GM19438 (cell line): ENCODE measurements around the gene NEK5.
"Not testable (repeated sequence)": the region's sequence is repeated elsewhere in the genome, so short reads cannot be mapped to it uniquely, and the experiment has no call there.

Experiments used
- ATAC-seq: cut with Tn5 transposase; IDR thresholded peaks from one replicate; pipeline ENCODE4 v1.9.1; 2021; ENCODE audit warnings: low read depth; ENCODE audit not compliant: unreplicated experiment

The NEK5 gene, protein sequence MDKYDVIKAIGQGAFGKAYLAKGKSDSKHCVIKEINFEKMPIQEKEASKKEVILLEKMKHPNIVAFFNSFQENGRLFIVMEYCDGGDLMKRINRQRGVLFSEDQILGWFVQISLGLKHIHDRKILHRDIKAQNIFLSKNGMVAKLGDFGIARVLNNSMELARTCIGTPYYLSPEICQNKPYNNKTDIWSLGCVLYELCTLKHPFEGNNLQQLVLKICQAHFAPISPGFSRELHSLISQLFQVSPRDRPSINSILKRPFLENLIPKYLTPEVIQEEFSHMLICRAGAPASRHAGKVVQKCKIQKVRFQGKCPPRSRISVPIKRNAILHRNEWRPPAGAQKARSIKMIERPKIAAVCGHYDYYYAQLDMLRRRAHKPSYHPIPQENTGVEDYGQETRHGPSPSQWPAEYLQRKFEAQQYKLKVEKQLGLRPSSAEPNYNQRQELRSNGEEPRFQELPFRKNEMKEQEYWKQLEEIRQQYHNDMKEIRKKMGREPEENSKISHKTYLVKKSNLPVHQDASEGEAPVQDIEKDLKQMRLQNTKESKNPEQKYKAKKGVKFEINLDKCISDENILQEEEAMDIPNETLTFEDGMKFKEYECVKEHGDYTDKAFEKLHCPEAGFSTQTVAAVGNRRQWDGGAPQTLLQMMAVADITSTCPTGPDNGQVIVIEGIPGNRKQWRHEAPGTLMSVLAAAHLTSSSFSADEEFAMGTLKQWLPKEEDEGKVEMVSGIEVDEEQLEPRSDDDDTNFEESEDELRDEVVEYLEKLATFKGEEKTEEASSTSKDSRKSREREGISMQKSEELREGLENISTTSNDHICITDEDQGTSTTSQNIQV

DNA sequence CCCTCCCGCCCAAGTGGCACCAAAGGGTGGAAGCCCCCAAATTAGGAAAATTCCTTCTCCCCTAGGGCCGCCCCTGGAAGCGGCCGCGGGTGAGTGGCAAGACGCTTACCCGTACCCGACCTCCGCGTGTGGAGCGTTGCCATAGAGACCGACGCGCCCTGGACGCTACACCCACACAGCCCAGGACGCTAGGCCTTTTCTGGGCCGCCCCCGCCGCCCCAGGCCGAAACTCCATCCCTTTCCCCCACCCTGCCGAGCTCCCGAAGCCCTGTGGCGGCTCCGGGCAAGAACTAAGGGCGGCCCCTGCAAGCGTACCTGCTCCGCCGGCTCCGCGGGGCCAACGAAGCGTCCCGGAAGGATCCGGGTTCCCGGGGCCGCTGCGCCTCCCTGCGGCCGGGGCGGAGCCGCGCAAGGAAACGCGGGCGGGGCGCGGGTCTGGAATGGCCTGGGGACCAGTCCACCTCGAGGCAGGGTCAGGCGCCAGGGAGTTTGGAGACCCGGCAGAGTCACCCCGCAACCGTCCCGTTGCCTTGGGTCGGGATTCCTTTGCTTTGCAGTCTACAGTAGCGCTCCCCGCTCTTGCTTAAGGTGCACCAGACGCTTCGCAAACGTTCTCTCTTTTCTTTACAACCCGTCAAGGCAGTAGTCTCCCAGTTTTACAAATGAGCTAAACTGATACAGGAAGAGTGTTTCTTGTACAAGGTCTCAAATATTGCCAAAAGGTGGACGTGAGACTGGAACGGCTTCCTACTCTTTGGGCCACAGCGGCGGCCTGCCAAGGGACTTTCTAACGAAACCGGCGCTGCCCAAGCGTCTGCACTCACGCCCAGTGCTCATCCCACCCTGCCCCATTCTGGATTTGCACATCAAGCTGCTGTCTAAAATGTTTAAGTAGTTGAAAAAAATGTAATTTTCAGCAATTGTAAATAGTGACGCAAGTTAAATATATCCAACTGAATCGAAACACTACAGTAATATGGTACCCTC is at the start of gene NEK5:
TSS of gene NEK5 (minus strand) at position 360 of the 987 bp plus-strand sequence. CDS start 1,591 bp downstream, outside the sequence.
- ATAC-seq: peak; percentile 76

DNA sequence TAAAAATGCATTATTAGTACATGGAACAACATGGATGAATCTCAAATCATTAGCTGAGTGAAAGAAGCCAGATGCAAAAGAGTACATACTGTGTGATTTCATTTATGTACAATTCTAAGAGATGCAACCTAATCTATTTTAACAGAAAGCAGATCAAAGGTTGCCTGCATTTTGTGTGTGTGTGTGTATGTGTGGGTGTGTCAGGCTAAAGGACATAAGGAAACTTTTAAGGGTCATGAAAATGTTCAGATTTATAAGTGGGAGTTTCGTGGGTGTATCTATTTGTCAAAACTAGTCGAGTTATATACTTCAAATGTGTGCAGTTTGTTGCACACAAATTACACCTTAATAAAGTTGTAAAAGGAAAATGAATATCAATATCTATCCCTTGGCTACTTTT is 48.4 kb upstream of the NEK5 start:
- ATAC-seq: no peak

DNA sequence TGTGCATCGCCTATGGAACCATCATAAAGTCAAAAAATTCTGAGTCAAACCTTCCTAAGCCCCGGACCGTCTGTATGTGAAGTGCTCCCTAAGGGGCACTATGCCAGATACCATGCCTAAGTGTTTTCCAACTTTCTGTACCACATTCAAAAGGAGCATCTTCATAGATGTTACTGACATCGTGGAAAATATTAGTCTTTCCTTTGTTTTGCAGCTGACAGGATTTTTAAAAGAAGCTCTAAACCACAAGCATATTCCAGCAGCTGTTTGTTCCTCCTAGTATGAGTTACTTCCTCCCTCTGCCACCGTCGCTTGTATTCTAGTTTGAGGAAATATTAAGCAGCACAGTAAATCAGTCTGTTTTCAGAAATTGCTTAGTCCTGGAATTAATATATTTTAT is 45.1 kb upstream of the NEK5 start:
- ATAC-seq: not testable (repeated sequence)

DNA sequence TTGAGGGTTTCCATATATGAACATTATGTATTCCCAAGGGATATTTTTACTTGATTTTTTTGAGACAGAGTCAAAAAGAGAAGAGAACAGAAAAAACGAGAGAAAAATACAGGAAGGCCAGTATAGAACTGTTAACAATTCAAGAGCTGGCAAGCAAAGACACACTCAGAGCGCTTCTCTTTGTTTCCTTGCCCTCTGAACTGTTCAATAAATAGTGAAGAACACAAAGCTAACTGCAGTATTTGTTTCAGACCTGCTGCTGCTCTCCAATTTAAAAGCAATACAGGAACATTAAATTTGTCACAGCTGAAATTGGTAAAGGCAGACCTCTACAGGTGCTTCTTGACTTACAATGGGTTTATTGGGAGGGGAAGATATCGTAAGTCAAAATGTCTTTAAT is 44.5 kb upstream of the NEK5 start:
- no peak for ATAC-seq

DNA sequence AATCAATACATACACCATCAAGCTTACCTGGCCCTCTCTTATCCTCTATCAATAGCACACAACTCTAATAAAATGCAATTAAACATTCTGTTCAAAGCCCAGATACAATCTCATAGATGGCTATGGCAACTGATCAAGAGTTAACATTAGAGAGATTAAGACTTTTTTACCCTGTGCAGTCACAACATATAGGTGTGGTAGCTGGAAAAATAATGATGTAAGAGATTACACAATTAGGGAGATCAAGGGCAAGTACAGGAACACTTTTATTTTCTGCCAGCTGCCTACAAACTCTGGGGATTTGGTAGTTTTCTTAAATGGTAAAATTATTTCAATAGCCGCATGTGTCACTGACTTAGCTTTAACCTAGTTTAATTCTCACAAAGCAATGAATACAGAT is 42.8 kb upstream of the NEK5 start:
- ATAC-seq: not testable (repeated sequence)

DNA sequence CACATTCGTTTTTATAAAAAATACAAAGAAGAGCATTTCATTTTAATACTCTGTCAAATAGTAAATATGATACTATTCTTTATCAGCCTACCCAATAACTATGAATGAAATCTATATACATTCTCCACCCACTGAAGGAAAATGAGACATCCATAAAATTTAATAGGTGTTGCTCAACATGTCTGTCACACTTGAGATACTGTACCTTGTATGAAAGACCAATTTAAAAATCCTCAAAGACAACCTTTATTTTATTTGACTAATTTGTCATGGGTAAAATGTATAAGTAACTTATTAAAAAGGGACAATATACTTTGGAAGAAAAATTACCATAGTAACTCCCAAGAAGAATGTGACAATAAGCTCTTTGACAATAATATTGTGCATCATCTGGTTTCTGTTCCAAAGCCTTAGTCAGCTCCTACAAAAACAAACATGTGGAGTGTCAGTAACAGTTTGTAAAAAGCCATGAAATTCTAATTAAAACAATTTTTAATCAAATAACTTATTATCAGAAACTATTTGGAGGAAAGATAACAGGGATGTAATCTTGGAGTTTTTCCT is 42.0 kb upstream of the NEK5 start:
- not testable (repeated sequence) for ATAC-seq

DNA sequence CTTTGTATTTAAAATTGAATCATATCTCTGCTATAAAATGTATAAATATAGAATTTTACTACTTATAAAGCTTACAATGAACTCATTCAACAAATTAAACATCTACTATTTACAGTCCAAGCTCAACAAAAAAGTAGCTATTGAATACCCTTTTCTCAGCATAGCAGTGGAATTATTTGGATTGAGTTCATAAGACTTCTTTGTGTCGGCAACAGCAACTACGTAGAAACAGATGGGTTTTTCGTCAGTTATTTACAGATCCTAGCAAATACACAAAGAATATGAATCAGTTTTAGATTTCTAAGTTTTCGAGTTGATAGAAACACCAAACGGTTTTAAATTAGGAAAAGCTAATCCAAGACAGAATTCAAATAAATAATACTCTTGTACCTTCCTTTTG is 41.0 kb upstream of the NEK5 start:
- no peak for ATAC-seq

DNA sequence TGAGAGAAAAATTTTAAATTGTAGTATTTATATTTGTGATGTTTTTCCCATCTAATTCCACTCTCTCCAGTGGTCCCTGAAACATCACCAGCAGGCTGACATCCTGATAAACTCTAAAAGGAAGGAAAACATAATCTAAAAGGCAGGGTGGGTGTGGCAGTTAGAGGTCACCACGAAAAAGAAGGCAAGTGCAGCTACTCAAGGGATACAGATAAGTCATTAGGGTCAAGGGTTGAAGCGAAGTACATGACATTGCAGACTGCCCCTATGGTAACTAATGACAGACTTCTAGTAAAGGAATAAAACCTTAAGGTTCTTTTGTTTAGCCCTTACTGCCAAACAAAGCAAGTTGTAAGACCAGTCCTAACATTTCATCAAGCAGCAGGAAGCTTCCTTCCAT is 36.5 kb upstream of the NEK5 start:
- ATAC-seq: no peak

DNA sequence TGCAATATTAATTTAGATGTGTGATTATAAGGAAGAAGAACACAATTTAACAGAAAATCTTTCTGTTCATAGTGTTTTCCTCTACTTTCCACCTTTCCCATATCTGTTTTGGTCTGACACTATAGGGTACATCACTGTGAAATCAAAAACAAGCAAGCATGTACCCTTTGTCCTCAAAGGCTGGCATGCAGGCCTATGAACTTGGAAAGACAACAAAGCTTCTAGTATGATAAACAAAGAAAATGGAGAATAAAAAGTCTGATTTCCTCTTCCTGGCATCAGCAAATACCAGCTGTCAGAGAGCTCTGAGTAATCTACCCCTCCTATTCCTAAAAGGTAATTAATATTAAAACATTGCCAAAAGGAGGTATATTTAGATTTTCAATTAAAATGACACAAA is 36.1 kb upstream of the NEK5 start:
- no peak for ATAC-seq

DNA sequence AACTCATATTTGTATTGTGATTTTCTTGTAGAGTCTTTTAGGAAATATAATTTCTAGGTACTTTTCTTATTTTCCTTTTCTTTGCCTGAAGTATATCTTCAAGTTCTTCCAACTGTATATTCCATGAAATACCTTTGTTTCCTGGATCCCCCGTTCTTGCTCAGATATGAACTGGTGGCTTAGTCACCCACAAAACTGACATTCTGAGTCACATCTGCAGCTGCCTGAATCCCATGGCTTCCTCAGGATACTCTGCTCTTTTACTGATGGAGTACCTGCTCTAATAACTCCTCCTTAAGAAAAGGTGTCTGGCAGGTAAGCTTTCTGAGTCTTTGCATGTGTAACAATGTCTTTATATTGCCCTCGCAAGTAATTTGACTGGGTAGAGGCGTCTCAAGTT is 35.0 kb upstream of the NEK5 start:
- ATAC-seq: not testable (repeated sequence)

DNA sequence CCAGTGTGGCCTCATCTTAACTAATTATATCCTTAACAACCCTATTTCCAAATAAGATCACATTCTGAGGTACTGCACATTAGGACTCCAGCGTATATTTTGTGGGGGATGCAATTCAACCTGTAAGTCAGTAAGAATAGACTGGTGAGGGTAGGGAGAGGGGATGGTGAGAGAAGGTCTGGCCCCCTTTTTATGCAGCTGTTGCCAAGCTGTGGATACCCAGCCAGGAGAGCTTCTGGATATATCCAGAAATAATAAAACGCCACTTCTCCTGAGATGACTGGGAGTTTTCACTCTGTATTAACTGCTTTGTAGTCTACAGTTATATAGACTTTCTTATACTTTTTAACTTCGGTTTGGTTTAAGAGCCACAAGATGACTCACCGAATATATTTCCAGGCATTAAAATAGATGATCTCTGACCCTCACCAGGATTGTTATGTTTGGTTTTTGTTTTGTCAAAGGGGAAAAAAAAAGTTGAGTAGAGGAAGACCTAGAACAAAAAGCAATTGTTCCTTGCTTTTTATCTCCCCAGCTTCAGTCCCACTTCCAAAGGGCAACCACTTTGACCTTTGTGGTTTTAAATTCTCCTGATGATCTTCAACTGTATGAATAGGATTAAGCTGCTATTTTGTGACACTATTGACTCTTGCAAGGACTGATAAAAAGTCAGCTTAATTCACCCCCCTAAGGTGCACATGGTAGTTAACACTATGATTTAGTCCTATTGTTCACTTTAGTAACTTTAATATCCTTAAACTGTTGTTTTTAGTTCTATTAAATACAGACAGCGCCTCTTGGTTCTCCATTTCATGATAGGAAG is 33.6 kb upstream of the NEK5 start:
- ATAC-seq: no peak

DNA sequence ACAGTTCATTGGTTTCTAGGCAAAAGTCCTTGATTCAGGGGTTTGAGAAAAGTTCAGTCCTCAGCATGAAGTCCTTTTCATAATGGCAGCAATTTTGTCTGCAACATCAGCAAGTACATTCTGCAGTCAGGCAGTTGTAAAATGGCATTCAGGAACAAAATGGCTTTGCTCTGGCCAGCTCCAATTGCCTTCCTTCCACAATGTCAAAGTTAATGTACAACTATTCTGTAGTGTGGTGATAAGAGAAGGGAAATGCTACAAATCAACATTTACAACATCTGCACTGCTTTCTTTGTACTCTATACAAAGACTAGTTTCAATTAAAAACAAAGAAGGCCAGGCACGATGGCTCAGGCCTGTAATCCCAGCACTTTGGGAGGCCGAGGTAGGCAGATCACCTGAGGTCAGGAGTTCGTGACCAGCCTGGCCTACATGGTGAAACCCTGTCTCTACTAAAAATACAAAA is 32.3 kb upstream of the NEK5 start:
- ATAC-seq: no peak

DNA sequence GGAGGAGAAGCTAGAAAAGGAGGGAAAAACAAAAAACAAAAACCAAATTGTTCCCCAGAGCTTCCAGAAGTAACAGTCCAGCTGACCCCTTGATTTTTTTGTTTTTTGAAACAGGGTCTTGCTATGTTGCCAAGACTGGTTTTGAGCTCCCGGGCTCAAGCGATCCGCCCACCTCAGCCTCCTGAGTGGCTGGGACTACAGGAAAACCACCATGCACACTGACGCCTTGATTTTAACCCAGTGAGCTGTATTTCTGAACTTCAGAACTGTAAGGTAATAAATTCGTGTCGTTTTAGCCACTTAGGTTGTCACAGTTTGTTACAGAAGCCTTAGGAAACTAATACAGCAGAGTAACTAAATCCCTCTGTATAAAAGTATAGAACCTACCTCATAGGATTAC is 31.6 kb upstream of the NEK5 start:
- ATAC-seq: no peak

DNA sequence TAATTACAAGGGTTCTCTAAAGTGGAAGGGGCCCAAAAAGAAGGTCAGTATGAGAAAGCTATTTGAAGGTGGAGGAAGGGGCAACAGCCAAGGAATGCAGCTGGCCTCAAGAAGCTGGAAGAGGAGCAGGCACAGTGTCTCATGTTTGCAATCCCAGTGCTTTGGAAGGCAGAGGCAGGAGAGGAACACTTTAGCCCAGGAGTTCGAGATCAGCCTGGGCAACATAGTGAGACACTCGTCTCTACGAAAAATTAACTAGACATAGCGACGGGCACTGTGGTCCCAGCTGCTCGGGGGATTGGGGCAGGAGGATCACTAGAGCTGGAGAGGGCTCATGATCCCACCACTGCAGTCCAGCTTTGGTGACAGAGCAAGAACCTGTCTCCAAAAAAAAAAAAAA is 31.2 kb upstream of the NEK5 start:
- ATAC-seq: no peak

DNA sequence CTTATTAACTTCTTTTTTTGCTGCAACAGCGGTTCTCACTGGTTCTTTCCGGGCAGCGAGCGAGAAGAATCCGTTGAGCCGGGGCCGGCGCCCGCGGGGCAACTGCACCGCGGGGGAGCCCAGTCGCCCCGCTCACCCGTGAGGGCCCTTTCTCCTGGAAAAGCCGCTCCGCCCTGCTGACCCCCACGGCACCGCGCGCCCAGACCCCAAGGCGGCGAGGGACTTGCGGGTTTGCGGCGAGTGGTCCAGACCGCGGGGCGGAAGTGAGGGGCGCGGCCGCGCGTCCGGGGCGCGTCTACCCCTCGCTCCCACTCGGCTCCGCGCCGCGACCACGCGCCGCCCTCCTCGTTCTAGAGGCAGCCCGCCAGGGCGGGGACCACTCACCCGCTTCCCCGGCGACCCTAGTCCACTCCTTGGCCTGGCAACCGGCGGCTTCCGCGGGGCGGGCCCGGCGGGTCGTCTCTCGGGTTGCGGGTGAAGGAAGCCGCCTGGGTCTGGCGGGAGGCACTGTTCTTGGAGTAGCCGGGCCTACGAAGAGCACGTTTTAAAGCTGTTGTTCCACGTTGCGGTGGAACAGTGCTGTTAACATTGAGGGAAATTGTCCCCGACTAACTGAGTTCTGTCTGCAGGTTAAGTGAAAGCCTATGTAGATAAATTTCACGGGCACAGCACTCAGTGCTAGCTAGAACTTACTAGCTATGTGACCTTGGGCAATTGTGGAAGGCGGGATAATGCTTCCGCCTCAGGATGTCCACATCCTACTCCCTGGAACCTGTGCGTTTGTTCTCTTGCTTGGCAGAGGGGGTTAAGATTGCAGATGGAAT is 30.5 kb upstream of the NEK5 start, which contains the start of gene NEK3:
TSS of gene NEK3 (minus strand) at position 439 of the 824 bp plus-strand sequence. CDS start 3,406 bp downstream, outside the sequence.
- ATAC-seq: peak; percentile 65

DNA sequence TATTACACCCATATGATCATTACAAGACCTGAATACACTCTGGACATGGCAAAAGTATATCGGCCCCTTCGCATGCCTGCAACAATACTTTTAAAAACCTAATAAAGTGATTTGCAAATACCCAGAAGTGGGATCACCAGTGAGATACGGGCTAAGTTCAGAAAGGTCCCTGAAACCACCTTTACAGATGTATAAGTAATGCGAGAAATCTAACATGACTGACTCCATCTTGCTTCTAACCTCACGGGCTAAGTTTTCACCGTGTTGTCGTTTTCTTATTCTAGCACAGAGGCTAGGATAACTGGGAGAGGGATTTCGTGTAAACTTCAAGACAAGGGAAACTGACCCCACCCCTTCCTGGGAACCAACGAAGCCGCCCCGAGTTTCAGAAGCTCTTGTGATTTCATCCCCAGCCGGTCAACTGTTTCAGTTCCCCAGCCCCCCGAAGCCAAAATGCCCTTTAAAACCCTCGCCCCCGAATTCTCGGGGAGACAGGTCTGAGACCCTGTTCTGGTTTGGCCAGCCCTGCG is 29.8 kb upstream of the NEK5 start:
- ATAC-seq: peak; percentile 49

DNA sequence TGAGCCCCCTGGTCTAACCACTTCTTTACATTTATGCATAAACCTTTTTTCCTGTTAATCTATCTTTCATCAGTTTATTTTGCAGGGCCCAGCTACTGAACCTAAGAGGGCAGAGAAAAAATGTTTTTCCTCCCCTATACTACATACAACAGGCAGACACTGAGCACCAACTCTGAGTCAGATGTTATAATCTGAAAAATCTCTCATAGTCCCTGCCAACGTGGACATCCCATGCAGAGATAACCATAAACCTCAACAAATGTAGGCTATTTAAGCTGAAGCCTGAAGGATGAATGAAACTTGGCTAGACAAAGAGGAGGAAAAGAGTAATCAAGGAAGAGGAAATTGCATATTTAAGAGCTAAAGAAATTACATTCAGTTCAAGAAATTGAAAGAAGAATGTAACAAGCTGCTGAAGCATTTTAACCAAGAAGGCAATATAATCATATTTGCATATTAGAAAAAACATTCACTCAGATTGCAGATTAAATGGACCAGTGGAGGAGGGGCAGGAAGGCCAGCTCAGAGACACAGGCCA is 27.9 kb upstream of the NEK5 start:
- ATAC-seq: no peak

DNA sequence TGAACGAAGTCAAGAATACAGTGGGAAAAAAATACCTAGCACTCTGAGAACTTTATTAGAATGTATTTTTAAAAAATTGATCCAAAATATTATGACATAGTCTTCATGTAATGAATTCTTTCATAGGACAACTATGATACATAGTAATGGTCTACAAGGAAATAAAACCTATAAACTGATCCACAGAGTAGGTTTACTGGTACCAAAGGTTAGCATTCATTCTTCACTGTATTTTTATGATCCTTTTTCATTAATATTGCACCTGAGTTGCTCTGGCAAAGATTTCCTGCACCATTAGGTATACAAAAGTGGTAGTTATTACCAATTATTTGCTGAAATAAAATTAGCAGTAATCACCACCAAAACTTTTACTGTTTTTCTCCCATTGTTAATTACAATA is 26.3 kb upstream of the NEK5 start:
- no peak for ATAC-seq
